GM23338 (cell line): Measurements from ENCODE around the gene CTRB1. TPM values are rescaled to one million over a fixed set of nuclear protein-coding genes. Genes with fewer than 3 reads are reported as not detected.

Experiments
- ATAC-seq: fragments of 200-7000 bp; cut with Tn5 transposase; 3 replicates; pipeline ENCODE4 v1.9.1; 2020
- DNase-seq: peaks from one replicate; pipeline ENCODE4 v3.0.0-alpha.2; 2015; ENCODE audit warnings: low spot score
- H2AFZ ChIP-seq: fragments of 200-600 bp; sonication (generic); 2 replicates; pipeline ENCODE4 v1.8.0; 2016; ENCODE audit warnings: antibody characterized with exemption, mild to moderate bottlenecking, moderate library complexity
- H3F3A ChIP-seq: fragments of 200-600 bp; sonication (generic); replicated peaks from 2 replicates; pipeline ENCODE4 v1.8.0; 2017; ENCODE audit warnings: antibody characterized with exemption, mixed run types, low read depth
- H3K27ac ChIP-seq: fragments of 200-600 bp; sonication (generic); 2 replicates; pipeline ENCODE4 v1.6.1; 2016; ENCODE audit warnings: low read depth
- H3K27me3 ChIP-seq: fragments of 200-600 bp; sonication (generic); 2 replicates; pipeline ENCODE4 v1.8.0; 2016; ENCODE audit warnings: mild to moderate bottlenecking, mixed run types, moderate library complexity; ENCODE audit not compliant: insufficient read depth
- H3K36me3 ChIP-seq: fragments of 200-600 bp; sonication (generic); 2 replicates; pipeline ENCODE4 v1.8.0; 2016; ENCODE audit warnings: mild to moderate bottlenecking; ENCODE audit not compliant: insufficient read depth
- H3K4me1 ChIP-seq: fragments of 200-600 bp; sonication (generic); 2 replicates; pipeline ENCODE4 v1.8.0; 2016; ENCODE audit warnings: mild to moderate bottlenecking, moderate library complexity; ENCODE audit not compliant: insufficient read depth
- H3K4me2 ChIP-seq: fragments of 200-600 bp; sonication (generic); 2 replicates; pipeline ENCODE4 v1.7.1; 2017; ENCODE audit warnings: mixed run types
- H3K4me3 ChIP-seq: fragments of 200-600 bp; sonication (generic); 2 replicates; pipeline ENCODE4 v1.6.1; 2016; ENCODE audit warnings: mixed run types
- H3K79me2 ChIP-seq: fragments of 200-600 bp; sonication (generic); replicated peaks from 2 replicates; pipeline ENCODE4 v1.8.0; 2017; ENCODE audit warnings: mild to moderate bottlenecking; ENCODE audit not compliant: insufficient read depth
- H3K9me2 ChIP-seq: fragments of 200-600 bp; sonication (generic); 2 replicates; pipeline ENCODE4 v1.8.0; 2017; ENCODE audit not compliant: insufficient read depth
- H4K20me1 ChIP-seq: fragments of 200-600 bp; sonication (generic); replicated peaks from 2 replicates; pipeline ENCODE4 v1.8.0; 2017; ENCODE audit warnings: mild to moderate bottlenecking; ENCODE audit not compliant: insufficient read depth
- H3K27ac Mint-ChIP-seq: 2 replicates; pipeline ENCODE4 v1.8.0; 2020; ENCODE audit warnings: inconsistent platforms, mild to moderate bottlenecking, moderate library complexity, mixed read lengths
- H3K27me3 Mint-ChIP-seq: 3 replicates; pipeline ENCODE4 v1.8.0; 2022; ENCODE audit warnings: low read depth, mild to moderate bottlenecking, moderate library complexity, mixed read lengths, inconsistent platforms; ENCODE audit not compliant: insufficient read depth, poor library complexity
- H3K36me3 Mint-ChIP-seq: 3 replicates; pipeline ENCODE4 v1.8.0; 2021; ENCODE audit warnings: low read depth, mild to moderate bottlenecking, inconsistent platforms, moderate library complexity, mixed read lengths
- H3K4me1 Mint-ChIP-seq: 3 replicates; pipeline ENCODE4 v1.8.0; 2020; ENCODE audit warnings: mild to moderate bottlenecking, inconsistent platforms, mixed read lengths
- H3K4me3 Mint-ChIP-seq: 3 replicates; pipeline ENCODE4 v1.8.0; 2021; ENCODE audit warnings: moderate library complexity, mild to moderate bottlenecking, inconsistent platforms, mixed read lengths
- H3K9me3 Mint-ChIP-seq: 3 replicates; pipeline ENCODE4 v1.8.0; 2020; ENCODE audit warnings: moderate library complexity, mild to moderate bottlenecking, inconsistent platforms, mixed read lengths
- CREB1 ChIP-seq: fragments of 250-450 bp; sonication (Bioruptor Pico); IDR thresholded peaks from 2 replicates; pipeline ENCODE4 v1.5.0; 2020; ENCODE audit warnings: low read depth, mild to moderate bottlenecking, moderate library complexity
- CTCF ChIP-seq, 2 experiments: fragments of 200-600 bp in 1 of 2; sonication (generic) in 1 of 2; conservative IDR thresholded peaks; 2 replicates each; pipeline versions ENCODE4 v1.5.1 to v1.6.1; 2016 to 2017; ENCODE audit warnings: antibody characterized with exemption in 2 of 2, low read depth in 2 of 2, mild to moderate bottlenecking in 2 of 2, moderate library complexity in 1 of 2
- ETS1 ChIP-seq: IDR thresholded peaks from 2 replicates; pipeline ENCODE4 v1.6.1; 2016; ENCODE audit warnings: antibody characterized with exemption
- EZH2 ChIP-seq: fragments of 200-600 bp; sonication (generic); IDR thresholded peaks from one replicate; pipeline ENCODE4 v1.8.0; 2017; ENCODE audit warnings: antibody characterized with exemption, mild to moderate bottlenecking, low read depth; ENCODE audit not compliant: unreplicated experiment
- EZH2phosphoT487 ChIP-seq: fragments of 200-600 bp; sonication (generic); IDR thresholded peaks from one replicate; pipeline ENCODE4 v1.8.1; 2018; ENCODE audit warnings: antibody characterized with exemption; ENCODE audit not compliant: unreplicated experiment
- JUNB ChIP-seq: IDR thresholded peaks from one replicate; pipeline ENCODE4 v1.6.1; 2016; ENCODE audit warnings: antibody characterized with exemption; ENCODE audit not compliant: unreplicated experiment
- NANOG ChIP-seq: IDR thresholded peaks from 2 replicates; pipeline ENCODE4 v1.6.1; 2016; ENCODE audit warnings: antibody characterized with exemption, borderline replicate concordance
- POLR2AphosphoS5 ChIP-seq: IDR thresholded peaks from 2 replicates; pipeline ENCODE4 v1.6.1; 2016; ENCODE audit warnings: antibody characterized with exemption, low read depth
- REST ChIP-seq: IDR thresholded peaks from one replicate; pipeline ENCODE4 v1.6.1; 2018; ENCODE audit warnings: antibody characterized with exemption; ENCODE audit not compliant: unreplicated experiment
- STAT1 ChIP-seq: IDR thresholded peaks from one replicate; pipeline ENCODE4 v1.6.1; 2016; ENCODE audit warnings: antibody characterized with exemption; ENCODE audit not compliant: unreplicated experiment
- ZNF114 ChIP-seq: fragments of 250-450 bp; sonication (Bioruptor Pico); IDR thresholded peaks from 2 replicates; pipeline ENCODE4 v1.5.0; 2020; ENCODE audit warnings: mild to moderate bottlenecking, moderate library complexity
- ZNF331 ChIP-seq: fragments of 250-450 bp; sonication (Bioruptor Pico); IDR thresholded peaks from 2 replicates; pipeline ENCODE4 v1.5.0; 2020; ENCODE audit warnings: low read depth, mild to moderate bottlenecking, moderate library complexity
- polyA plus RNA-seq: library from polyadenylated mRNA; unstranded; fragments of >200 nt; fragmentation: Nextera tagmentation; extraction: Ambion mirVana; gene quantifications from 2 replicates; pipeline ENCODE4 v1.2.1, GENCODE V29; 2016
- total RNA-seq: library from RNA; depleted of rRNA; stranded (reverse); fragments of >200 nt; shearing (Covaris generic); gene quantifications from 2 replicates; pipeline ENCODE4 v1.2.3, GENCODE V29; 2014

The CTRB1 gene
- total and polyA plus RNA-seq, 2 experiments from 2014 or later = not detected

GRCh38 chr16:75264457-75264998 is 45.7 kb downstream of the CTRB1 start:
- H3K79me2 ChIP-seq = peaks cover 60% of the 10 kb centered on the region
- no peaks in the 10 kb centered on the region for H3K9me2 ChIP-seq
- ATAC-seq (no peak), DNase-seq (no peak)
- H3K4me1 ChIP-seq = peaks cover 30% of the 10 kb centered on the region
- H3K4me3 Mint-ChIP-seq = peak overlapping the region; percentile 84
- H3F3A ChIP-seq = 0 out of 2 replicates have a peak, but pooled peaks cover 7% of the 10 kb centered on the region
- peak overlapping the region; percentile 97 for H3K4me2 ChIP-seq
- H2AFZ ChIP-seq = no peak overlapping the region
- peaks cover 43% of the 10 kb centered on the region for H3K4me1 Mint-ChIP-seq
- TF ChIP-seq STAT1 (no peak), EZH2phosphoT487 (no peak), ZNF114 (CRISPR knock-in tag) (no peak), CREB1 (CRISPR knock-in tag) (no peak), ZNF331 (CRISPR knock-in tag) (no peak), NANOG (no peak), CTCF (conservative IDR thresholded peaks at IDR 0.05; ENCODE audit: low read depth in 2 of 2) (no peak)
- H3K36me3 Mint-ChIP-seq = peaks cover 11% of the 10 kb centered on the region; the same call in 2 of the 3 replicates
- H3K9me3 Mint-ChIP-seq = no peaks in the 10 kb centered on the region
- peaks cover 27% of the 10 kb centered on the region for H4K20me1 ChIP-seq
- peak overlapping the region; percentile 97 for H3K4me3 ChIP-seq
- H3K27ac Mint-ChIP-seq = 0 out of 2 replicates have a peak overlapping the region, but pooled peaks have one; percentile 44
- peaks cover 17% of the 10 kb centered on the region for H3K27me3 Mint-ChIP-seq
- H3K27ac ChIP-seq = peak overlapping the region; percentile 84
- H3K27me3 ChIP-seq = no peaks in the 10 kb centered on the region
- no peaks in the 10 kb centered on the region for H3K36me3 ChIP-seq

GRCh38 chr16:75264999-75265910 is 46.5 kb downstream of the CTRB1 start:
- peak; percentile 46 for DNase-seq
- peaks cover 11% of the 10 kb centered on the region; the same call in 2 of the 3 replicates for H3K36me3 Mint-ChIP-seq
- no peak overlapping the region for H3K27ac Mint-ChIP-seq
- Histone ChIP-seq H3K27ac (peak overlapping the region; percentile 84), H3K4me3 (peak overlapping the region; percentile 97), H3K9me2 (no peaks in the 10 kb centered on the region), H2AFZ (0 out of 2 replicates have a peak overlapping the region, but pooled peaks have one; percentile 38), H3K79me2 (peaks cover 53% of the 10 kb centered on the region), H3F3A (0 out of 2 replicates have a peak, but pooled peaks cover 7% of the 10 kb centered on the region), H3K4me2 (peak overlapping the region; percentile 97), H3K27me3 (no peaks in the 10 kb centered on the region), H3K36me3 (no peaks in the 10 kb centered on the region), H4K20me1 (peaks cover 27% of the 10 kb centered on the region), H3K4me1 (peaks cover 30% of the 10 kb centered on the region)
- ATAC-seq = peak; percentile 18
- peaks cover 46% of the 10 kb centered on the region for H3K4me1 Mint-ChIP-seq
- peaks cover 17% of the 10 kb centered on the region for H3K27me3 Mint-ChIP-seq
- no peaks in the 10 kb centered on the region for H3K9me3 Mint-ChIP-seq
- peak overlapping the region; percentile 84 for H3K4me3 Mint-ChIP-seq
- TF ChIP-seq EZH2 (no peak), ZNF114 (CRISPR knock-in tag) (no peak), REST (no peak), POLR2AphosphoS5 (no peak), STAT1 (no peak), ZNF331 (CRISPR knock-in tag) (no peak), ETS1 (no peak), JUNB (no peak), CREB1 (CRISPR knock-in tag) (no peak), CTCF (conservative IDR thresholded peaks at IDR 0.05; ENCODE audit: low read depth in 2 of 2) (no peak), NANOG (no peak), EZH2phosphoT487 (no peak)
